Stimulated activated CD8-positive, alpha-beta memory T cell treated with anti-CD3 and anti-CD28 coated beads, Interleukin-2, amount 100 ng/mL, for 1 hour (primary cell): Measurements from ENCODE around the gene ITGB5.

Source experiments
- DNase-seq, 2 donors: peaks; one replicate each; pipeline ENCODE4 v3.0.0-alpha.2; 2020; ENCODE audit warnings: low read depth in 2 of 2

Gene ITGB5, protein sequence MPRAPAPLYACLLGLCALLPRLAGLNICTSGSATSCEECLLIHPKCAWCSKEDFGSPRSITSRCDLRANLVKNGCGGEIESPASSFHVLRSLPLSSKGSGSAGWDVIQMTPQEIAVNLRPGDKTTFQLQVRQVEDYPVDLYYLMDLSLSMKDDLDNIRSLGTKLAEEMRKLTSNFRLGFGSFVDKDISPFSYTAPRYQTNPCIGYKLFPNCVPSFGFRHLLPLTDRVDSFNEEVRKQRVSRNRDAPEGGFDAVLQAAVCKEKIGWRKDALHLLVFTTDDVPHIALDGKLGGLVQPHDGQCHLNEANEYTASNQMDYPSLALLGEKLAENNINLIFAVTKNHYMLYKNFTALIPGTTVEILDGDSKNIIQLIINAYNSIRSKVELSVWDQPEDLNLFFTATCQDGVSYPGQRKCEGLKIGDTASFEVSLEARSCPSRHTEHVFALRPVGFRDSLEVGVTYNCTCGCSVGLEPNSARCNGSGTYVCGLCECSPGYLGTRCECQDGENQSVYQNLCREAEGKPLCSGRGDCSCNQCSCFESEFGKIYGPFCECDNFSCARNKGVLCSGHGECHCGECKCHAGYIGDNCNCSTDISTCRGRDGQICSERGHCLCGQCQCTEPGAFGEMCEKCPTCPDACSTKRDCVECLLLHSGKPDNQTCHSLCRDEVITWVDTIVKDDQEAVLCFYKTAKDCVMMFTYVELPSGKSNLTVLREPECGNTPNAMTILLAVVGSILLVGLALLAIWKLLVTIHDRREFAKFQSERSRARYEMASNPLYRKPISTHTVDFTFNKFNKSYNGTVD

DNA sequence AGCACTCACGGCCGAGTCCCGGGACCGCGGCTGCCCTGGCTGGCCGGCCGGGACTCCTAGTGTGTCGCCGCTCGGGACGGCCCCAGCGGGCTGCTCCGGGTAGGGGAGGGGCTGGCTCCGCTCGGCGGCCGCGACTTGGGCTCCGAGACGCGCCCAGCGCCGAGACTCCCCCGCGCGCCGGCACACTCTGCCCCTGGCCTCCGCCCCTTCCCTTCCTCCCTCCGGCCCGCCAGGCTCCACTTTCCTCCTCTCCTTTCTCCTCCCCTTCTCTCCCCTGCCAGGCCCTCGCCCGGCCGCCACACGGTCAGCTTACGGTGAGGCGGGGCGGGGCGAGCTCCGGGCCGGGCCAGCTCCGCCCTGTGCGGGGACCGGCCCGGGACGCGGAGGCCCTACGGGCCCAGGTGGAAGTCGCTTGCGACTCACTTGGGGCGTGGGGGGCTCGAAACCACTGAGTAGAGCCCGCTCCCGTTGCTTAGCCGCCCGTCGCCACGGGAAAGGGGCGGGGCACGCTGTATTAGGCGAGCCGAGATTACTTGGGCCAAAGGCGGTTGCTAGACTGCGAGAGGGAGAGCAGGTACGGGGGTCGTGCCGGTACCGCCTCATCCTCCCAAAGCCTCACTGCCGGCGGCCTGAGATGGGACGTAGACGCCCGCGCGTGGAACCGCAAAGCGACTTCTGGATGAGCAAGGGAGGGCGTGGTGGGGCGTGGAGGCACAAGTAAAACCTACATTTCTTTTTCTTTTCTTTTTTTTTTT, at the start of gene ITGB5:
ITGB5 (minus strand) TSS at position 189 of the 755 bp plus-strand sequence. CDS start 365 bp downstream, outside the sequence.
- no peak for DNase-seq

DNA sequence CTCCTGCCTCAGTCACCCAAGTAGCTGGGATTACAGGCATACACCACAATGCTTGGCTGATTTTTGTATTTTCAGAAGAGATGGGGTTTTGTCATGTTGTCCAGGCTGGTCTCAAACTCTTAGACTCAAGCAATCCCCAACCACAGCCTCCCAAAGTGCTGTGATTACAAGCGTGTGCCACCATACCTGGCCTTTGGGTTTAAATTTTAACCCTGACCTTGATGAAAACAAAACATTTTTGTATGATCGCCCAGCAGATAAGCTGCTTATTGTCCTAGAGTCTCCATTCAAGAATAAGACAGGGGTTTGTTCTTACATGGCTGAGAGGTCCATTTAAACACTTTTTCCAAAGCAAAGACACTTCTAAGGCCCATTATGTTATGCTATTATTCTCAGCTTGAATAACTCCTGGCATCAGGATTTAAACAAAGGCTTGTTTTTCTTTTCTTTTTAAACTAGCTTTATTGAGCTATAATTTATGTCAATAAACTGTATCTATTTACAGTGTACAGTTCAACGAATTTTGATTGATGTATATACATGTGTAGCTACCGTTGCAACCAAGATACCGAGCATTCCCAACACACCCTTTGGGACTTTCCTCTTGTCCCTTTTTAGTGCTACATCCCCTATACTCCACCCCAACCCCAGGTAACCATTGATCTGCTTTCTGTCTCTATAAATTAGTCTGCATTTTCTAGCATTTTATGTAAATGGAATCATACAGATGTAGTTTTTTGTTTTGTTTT, 48.8 kb upstream of the ITGB5 start:
- DNase-seq = no peak

DNA sequence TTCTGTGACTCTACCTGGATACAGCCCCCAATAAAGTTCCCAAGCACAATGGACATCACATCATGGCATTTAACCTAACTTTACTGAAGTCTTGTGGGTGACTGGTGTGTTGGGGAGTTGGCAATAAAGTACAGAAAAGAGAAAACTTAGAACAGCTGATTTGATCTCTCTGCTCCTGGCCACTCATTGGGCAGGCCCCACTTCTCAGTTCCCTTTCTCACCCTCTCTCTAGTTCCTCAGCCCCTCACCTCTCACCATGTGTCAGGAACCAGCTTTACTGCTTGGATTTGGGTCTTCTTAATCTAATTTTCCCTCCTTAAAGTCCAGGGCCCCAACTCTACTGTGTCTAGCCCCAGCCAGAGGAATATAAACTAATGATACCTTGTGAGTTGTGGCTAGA, 48.1 kb upstream of the ITGB5 start:
- no peak for DNase-seq

DNA sequence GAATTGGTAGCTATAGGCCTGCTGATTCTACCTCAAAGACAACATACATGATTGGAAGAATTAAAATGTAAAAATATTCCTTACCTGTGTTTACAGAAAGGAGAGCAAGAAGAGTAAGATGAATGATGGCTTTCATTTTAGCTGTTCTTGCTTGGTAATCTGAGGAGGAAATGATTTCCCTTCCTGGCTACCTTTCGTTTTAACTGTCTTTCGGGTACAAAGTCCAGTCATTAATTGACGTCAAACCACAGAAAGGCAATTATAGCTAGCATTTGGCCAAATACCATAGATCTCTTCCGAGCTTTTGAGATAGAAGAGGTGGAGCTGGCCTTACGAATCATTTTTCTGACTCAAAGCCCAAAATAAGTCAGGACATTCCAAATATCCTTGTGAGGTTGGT, 47.4 kb upstream of the ITGB5 start, which contains the start of gene MUC13:
MUC13 (minus strand) TSS at position 175 of the 400 bp plus-strand sequence; CDS start at position 136, 39 bp downstream.
- no peak for DNase-seq

DNA sequence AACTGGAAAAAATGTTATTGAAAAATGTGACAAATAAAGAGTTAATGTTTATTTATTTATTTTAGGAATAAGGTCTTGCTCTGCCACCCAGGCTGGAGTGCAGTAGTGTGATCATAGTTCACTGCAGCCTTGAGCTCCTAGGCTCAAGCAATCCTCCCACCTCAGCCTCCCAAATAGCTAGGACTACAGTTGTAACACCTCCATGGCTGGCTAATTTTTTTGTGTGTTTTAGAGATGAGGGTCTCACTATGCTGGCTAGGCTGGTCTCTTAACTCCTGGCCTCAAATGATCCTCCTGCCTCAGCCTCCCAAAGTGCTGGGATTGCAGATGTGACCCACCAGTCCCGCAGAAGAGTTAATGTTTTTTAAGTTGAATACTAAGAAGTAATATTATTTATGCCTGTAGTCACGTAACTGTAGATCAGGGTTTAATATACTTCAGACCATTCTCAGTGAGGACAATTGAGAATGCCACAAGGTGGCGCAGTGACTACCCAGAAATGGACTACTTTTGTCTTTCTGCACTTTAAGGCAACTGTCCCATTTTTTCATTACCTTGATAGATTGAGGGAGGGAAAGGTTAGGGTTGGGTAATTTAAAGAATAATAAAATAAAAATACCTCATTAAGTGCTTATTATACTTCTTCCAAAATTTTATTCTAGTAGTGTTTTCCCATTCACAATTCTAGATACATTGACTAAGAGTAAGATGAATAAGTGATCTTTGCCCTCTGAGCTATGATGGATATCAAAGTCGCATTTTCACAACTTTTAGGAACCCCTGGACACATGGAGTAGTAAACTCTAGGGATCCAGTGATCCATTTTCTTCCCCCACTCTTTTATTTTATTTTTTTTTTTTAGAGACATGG, 41.4 kb upstream of the ITGB5 start:
- DNase-seq = peak; percentile 20 to 37

DNA sequence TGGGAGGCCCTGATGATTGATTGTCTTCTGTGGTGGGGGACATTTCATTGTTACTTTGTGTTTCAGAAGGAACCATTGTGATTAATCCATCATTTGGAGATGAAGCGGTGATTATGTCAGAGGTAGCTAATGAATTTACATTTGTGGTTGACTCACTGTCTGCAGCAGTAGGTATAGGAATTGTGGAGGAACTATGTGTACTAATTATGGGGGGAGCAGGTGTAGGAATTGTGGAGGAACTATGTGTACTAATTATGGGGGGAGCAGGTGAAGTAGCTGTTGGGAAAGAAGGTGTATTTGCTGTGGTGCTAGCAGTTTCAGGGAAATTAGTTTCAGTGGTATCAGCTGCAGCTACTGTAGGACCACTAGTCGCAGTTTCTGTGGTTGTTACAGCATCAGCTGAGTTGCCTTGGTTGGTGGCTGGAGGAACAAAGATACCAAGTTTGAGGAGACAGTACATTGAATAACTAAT, 40.4 kb upstream of the ITGB5 start:
- DNase-seq = no peak

DNA sequence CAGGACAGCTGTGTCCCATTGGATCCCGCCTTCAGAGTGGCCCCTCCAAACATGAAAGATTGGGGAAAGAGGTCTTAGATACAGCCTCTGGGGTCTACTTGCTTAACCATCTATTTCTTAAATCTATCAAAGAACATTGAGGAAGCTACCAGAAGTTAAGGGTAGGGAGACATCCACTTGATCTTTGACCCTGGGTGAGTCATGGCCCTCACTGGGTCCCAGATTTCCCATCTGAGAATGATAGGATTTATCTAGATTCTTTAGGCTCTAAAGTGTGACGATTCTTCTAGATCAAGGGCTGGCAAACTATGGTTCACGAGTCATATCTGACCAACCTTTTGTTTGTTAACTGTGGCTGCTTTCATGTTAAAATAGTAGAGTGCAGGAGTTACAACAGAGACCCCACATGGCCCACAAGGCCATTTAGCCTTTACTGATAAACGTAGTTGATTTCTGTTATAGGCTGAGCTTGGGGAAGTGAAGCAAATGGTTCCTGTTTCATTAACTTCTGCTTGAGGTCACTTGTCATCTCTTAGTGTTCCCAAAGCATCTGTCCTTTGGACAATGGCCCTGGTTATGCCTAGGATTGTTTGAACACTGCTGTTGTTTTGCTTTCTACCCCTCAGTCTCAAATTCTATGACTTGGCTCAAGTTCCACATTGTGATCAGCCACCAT, 39.4 kb upstream of the ITGB5 start:
- DNase-seq = no peak

DNA sequence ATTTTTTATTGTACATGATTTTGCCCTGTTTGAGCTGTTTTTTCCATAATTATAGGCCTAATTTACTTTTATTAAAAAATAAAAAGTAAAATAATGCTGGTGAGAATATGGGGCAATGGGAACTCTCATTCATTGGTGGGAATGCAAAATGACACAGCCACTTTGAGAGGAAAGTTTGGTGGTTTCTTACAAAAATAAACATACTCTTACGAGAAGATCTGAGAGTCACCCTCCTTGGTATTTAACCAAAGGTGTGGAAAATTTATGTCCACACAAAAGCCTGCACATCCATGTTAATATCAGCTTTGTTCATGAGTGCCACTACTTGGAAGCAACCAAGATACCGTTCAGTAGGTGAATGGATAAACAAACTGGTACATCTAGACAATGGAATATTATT, 37.6 kb upstream of the ITGB5 start:
- no peak for DNase-seq

DNA sequence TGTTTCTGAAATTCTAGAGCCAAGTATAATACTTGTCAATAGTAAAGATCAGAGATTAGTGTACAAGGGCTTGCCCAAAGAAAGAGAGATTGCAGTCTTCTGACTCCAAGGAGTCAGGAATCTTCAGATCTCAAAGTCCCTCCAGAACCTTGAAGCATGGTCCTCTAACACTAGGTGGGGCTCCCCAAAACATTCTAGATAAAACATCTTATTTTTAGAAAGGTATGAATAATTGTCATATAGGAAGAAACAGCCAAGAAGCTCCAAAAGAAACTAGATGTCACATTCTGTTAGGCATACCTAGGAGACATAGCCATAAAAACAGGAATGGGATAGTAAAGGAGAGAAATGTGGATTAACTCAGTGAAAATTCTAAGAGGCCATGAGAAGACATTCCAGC, 36.7 kb upstream of the ITGB5 start:
- DNase-seq = no peak

DNA sequence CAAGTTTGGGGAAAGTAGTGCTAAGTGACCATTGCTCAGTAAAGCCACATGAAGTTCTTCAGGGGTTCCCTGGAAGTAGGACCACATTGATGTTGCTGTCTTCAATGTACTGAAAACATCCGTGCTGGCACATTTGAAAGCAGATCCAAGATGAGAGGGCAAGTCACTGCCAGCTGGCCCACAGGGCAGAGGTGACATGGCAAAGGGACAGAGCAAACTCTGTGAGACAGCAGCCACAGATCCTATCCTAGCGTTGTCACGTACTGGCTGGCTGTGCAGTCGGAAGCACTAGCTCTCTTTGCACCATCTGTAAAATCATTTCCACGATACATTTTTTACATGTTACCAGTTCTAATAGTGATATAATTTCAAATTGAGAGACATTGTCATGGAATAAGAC, 33.6 kb upstream of the ITGB5 start:
- no peak for DNase-seq

DNA sequence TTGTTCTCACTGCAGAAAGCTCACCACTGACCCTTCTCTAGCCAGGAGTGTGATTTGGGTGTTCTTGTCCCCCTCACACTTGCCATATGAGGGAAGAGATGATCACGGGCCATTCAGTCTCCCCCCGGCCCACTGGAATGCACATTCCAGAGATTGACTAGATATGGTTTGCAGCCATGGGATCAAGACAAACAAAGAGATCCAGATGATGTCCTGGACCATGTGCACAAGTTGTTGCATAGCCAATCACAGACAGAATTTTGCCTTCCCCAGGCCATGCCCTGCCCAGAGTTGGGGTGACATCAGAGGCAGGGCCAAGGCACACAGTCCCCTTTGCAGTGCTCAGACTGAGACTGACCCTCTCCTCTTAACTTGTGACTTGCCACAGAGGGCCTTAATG, 32.6 kb upstream of the ITGB5 start:
- DNase-seq = no peak

DNA sequence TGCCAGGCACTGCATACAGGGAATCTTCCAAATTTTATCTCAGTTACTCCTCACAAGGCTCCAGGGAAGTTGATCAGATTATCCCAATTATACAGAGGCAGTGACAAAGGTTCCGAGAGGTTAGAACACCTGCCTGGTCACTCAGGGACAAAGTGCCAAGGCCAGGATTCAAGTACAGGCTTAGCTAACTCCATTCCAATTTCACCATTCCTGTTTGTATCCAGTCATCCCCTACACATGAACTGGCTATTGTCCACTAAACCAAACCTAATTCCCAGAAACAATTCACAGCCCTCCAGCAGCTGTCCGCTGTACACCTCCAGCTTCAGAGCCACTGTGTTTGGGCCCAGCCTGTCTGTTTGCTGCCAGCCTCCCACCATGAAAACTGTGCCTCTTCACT, 31.4 kb upstream of the ITGB5 start:
- no peak for DNase-seq

DNA sequence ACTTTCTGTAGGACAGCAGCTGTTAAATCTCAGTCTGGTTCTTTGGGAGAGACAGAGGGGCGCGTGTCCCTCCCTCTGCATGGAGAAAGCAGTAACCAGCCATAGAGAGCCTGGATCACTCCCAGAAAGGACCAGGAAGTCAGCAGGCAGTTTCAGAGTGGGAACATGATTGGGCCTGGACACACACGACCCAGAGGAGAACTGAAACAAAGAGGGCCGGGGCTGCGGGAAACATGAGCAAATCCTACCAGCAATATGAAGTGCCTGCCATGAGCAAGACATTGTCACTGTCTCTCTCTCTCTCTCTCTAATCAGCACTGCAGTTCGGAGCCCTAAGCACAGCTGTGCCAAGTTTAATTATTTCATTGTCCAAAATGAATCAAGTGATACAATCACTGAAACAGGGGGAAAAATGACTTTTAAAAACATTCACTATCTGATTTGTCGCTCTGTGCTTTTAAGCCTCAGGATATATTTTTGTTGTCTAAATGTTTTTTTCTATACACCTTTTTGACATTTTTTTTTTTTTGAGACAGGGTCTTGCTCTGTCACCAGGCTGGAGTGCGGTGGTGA, 29.8 kb upstream of the ITGB5 start:
- DNase-seq = no peak

DNA sequence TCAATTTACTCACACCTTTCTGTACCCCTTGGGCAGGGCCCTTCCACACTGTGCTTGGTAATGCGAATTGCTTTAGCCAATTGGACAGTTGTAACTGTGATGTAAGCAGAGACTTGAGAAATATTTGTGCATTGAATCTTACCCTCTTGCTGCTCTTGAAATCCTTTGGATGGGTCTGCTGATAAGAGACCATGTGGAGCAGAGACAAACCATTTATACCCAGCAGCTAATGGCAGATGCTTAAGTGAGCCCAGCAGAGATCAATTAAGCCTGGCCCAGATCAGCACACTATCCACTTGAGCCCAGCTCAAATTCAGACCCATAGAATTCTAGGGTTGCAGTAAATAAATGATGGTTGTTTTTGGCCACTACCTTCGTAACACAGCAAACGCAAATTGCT, 28.1 kb upstream of the ITGB5 start:
- DNase-seq = no peak

DNA sequence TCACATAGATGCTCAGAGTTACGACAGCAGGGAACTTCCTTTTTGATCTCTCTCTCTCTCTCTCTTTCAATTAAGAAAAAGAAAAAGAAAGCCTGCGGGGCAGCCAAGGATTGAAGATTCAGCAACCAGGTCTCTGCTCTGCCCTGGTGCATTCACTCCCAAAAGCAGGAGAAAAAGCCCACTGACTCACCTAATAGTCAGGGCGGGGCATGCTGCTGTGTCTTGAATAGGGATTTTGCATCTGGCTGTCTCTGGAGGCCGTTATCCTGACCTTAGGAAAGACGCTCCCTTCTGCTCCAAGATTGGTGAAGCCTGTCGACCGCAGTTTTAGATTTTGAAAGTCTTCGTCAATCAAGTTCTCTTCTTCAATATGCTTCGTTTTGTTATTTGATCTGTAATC, 20.8 kb upstream of the ITGB5 start:
- no peak for DNase-seq

DNA sequence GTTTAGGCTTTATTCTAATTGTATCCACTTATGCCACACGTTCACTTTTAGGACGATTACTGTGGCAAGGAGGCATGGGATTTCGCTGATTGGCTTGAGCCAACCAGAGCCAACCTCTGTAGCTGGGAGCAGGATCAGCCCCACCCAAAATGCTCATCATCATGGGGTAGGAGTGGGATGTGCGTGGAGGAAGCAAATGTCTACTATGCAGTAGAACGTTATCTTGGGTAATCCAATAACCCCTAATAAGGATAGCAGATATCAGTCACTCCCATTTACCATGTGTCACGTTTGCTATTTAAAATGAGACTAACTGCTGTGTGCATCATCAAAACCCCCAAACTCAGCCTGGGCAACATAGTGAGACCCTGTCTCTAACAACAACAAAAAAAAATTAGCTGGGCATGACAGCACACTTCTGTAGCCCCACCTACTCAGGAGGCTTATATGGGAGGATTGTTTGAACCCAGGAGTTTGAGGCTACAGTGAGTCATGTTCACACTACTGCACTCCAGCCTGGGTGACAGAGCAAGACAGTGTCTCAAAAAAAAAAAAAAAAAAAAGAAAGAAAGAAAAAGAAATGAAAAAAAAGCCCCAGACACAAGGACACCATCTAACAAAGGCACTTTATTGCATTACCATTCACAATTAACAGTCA, 17.8 kb upstream of the ITGB5 start:
- DNase-seq = no peak

DNA sequence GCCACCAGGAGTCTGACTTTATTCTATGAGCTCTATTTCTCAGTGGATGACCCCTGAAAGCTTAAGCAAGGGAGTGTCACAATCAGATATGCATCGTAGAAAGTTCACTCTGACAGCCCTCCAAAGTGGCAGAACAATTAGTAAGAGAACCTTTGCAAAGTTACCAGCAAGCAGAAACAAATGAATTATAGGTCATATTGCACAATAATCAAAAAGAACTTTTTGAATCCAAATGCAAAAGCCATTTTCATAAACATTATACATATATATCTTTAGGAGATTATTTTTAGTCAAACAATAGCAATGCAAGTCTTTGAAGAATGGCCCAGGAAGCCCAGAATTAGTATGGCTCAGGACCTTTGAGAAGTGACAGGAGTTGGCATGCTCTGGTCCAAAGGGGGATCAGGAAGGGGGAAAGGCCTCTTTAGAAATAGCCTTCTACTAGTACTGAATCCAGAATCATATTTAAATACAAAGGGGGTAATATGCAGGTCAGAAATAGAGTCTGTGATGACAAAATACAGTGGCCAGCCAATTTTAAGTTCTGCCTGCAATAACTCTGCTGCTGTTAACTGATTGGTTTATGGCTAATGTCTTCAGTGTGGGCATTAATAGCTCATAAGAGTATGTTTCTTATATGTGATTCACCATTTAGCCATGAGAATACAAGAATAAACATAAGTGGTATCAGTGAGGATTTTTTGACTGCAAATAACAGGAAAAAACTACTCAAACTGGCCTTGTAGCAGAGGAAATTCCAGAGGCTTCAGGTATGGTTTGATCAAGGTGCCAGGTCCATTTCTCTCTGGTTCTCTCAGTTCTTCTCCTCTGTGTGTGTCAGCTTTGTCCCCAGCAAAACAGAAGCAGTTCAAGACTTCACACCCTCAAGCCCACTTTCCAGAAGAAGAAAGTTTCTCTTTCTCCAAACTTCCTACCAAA, 17.0 kb upstream of the ITGB5 start:
- no peak for DNase-seq
